Measurements from ENCODE around the gene SLC13A1. TPM values are rescaled to one million over a fixed set of nuclear protein-coding genes. Genes with fewer than 3 reads are reported as not detected.

The SLC13A1 gene
- total RNA-seq, 4 donors from 2014 or later: not detected

- Histone ChIP-seq H3K4me3 (replicated peaks in 1 of 3) (no peak overlapping the region), H3K9me3 (no peaks in the 10 kb centered on the region), H3K27me3 (no peaks in the 10 kb centered on the region), H3K27ac (no peak overlapping the region), H3K36me3 (no peaks in the 10 kb centered on the region), H3K4me1 (no peaks in the 10 kb centered on the region)
- intact Hi-C loops (cut with DNase I): no loop called here
- DNase-seq: no peak
- WGBS, 2 donors: 94 to 97% methylated on average over 3 of the region's 3 CpGs
- TF ChIP-seq, protein P1, sequence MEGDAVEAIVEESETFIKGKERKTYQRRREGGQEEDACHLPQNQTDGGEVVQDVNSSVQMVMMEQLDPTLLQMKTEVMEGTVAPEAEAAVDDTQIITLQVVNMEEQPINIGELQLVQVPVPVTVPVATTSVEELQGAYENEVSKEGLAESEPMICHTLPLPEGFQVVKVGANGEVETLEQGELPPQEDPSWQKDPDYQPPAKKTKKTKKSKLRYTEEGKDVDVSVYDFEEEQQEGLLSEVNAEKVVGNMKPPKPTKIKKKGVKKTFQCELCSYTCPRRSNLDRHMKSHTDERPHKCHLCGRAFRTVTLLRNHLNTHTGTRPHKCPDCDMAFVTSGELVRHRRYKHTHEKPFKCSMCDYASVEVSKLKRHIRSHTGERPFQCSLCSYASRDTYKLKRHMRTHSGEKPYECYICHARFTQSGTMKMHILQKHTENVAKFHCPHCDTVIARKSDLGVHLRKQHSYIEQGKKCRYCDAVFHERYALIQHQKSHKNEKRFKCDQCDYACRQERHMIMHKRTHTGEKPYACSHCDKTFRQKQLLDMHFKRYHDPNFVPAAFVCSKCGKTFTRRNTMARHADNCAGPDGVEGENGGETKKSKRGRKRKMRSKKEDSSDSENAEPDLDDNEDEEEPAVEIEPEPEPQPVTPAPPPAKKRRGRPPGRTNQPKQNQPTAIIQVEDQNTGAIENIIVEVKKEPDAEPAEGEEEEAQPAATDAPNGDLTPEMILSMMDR (IDR thresholded peaks at IDR 0.05): no peak
- TF ChIP-seq POLR2A (IDR thresholded peaks at IDR 0.05): no peak
Observed at GRCh38 chr7:123067814-123068213, 132.0 kb downstream of the SLC13A1 start.

Other genes starting within 250 kb of the SLC13A1 start
- gene TAS2R16, start 204.3 kb downstream of the SLC13A1 start, total RNA-seq: not detected

Data from thyroid gland (tissue), 4 donors.